Hepatocyte (in vitro differentiated cells): ENCODE results near the gene DISC1. TPM values are rescaled to one million over a fixed set of nuclear protein-coding genes. Genes with fewer than 3 reads are reported as not detected.

Experiments
- DNase-seq: peaks from one replicate; pipeline ENCODE4 v3.0.0-alpha.2; 2016; ENCODE audit warnings: low spot score
- H2AFZ ChIP-seq: fragments of 200-600 bp; sonication (generic); 2 replicates; pipeline ENCODE4 v1.6.0; 2016; ENCODE audit warnings: antibody characterized with exemption, mild to moderate bottlenecking
- H3K27ac ChIP-seq: fragments of 200-600 bp; sonication (generic); 2 replicates; pipeline ENCODE4 v1.5.1; 2016; ENCODE audit warnings: mild to moderate bottlenecking
- H3K27me3 ChIP-seq: fragments of 200-600 bp; sonication (generic); 2 replicates; pipeline ENCODE4 v1.6.1; 2016
- H3K36me3 ChIP-seq: fragments of 200-600 bp; sonication (generic); replicated peaks from 2 replicates; pipeline ENCODE4 v1.5.1; 2016; ENCODE audit warnings: low read depth; ENCODE audit not compliant: insufficient read depth
- H3K4me1 ChIP-seq: fragments of 200-600 bp; sonication (generic); 2 replicates; pipeline ENCODE4 v1.5.1; 2016; ENCODE audit warnings: mild to moderate bottlenecking, moderate library complexity; ENCODE audit not compliant: insufficient read depth
- H3K4me2 ChIP-seq: fragments of 200-600 bp; sonication (generic); 2 replicates; pipeline ENCODE4 v1.6.0; 2016
- H3K4me3 ChIP-seq: fragments of 200-600 bp; sonication (generic); 2 replicates; pipeline ENCODE4 v1.5.1; 2016; ENCODE audit warnings: mild to moderate bottlenecking
- H3K79me2 ChIP-seq: fragments of 200-600 bp; sonication (generic); 2 replicates; pipeline ENCODE4 v1.6.0; 2017; ENCODE audit warnings: mild to moderate bottlenecking
- H3K9me2 ChIP-seq: fragments of 200-600 bp; sonication (generic); replicated peaks from 2 replicates; pipeline ENCODE4 v1.6.0; 2017; ENCODE audit warnings: mild to moderate bottlenecking; ENCODE audit not compliant: insufficient read depth
- H3K9me3 ChIP-seq: fragments of 200-600 bp; sonication (generic); 2 replicates; pipeline ENCODE4 v1.5.1; 2016; ENCODE audit warnings: low read depth, mild to moderate bottlenecking
- H4K20me1 ChIP-seq: fragments of 200-600 bp; sonication (generic); 2 replicates; pipeline ENCODE4 v1.6.0; 2016; ENCODE audit warnings: mild to moderate bottlenecking; ENCODE audit not compliant: insufficient read depth, poor library complexity, severe bottlenecking
- EZH2 ChIP-seq: fragments of 200-600 bp; sonication (generic); IDR thresholded peaks from 2 replicates; pipeline ENCODE4 v1.6.1; 2016; ENCODE audit warnings: antibody characterized with exemption, mild to moderate bottlenecking, borderline replicate concordance
- EZH2phosphoT487 ChIP-seq: fragments of 200-600 bp; sonication (generic); IDR thresholded peaks from one replicate; pipeline ENCODE4 v1.6.1; 2018; ENCODE audit warnings: antibody characterized with exemption, mild to moderate bottlenecking, low read depth, moderate library complexity; ENCODE audit not compliant: unreplicated experiment, severe bottlenecking
- WGBS: methylation state at CpG from one replicate; pipeline ENCODE4 v1.1.6; 2016; ENCODE audit warnings: low lambda C conversion rate; ENCODE audit errors: missing lambda C conversion rate; 5-methylcytosine and 5-hydroxymethylcytosine counted together
- polyA plus RNA-seq: library from polyadenylated mRNA; unstranded; fragments of >200 nt; fragmentation: Nextera tagmentation; extraction: Ambion mirVana; gene quantifications from 2 replicates; pipeline ENCODE4 v1.2.1, GENCODE V29; 2016
- total RNA-seq: library from RNA; depleted of rRNA; stranded (reverse); fragments of >200 nt; gene quantifications from 2 replicates; pipeline ENCODE4 v1.2.3, GENCODE V29; 2014
- TF ChIP-seq, protein P1 (sequence below): fragments of 200-600 bp; sonication (generic); IDR thresholded peaks from 2 replicates; pipeline ENCODE4 v1.5.1; 2016; ENCODE audit warnings: antibody characterized with exemption, mild to moderate bottlenecking; ENCODE audit not compliant: poor library complexity

DISC1 gene
- total and polyA plus RNA-seq, 2 experiments from 2014 or later: 3.0 to 4.7 TPM

DNA sequence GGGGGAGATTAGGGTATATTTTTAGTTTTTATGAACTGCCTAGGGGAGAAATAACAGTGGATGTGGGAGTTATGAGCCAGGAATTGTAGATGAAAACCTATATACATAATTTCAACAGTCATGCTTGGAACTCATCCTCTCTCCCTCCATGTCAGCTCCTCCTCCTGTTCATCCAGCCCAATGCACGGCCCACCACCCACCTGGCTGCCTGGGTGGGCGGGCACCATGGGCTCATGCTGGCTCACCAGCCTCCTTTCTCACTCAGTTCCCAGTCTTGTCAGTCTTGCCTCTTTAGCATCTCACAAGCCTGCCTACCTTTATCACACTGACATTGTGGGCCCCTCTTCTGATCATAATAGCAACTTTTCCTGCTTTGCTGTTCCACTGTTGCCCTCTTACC, 336.0 kb downstream of the DISC1 start:
- Histone ChIP-seq H3K9me2 (no peaks in the 10 kb centered on the region), H3K4me1 (peaks cover 6% of the 10 kb centered on the region), H3K27me3 (no peaks in the 10 kb centered on the region), H3K36me3 (no peaks in the 10 kb centered on the region), H3K79me2 (no peaks in the 10 kb centered on the region), H3K9me3 (no peaks in the 10 kb centered on the region), H4K20me1 (no peaks in the 10 kb centered on the region), H3K4me2 (no peak overlapping the region), H3K4me3 (no peak overlapping the region), H3K27ac (no peak overlapping the region), H2AFZ (no peak overlapping the region)
- TF ChIP-seq, protein P1, sequence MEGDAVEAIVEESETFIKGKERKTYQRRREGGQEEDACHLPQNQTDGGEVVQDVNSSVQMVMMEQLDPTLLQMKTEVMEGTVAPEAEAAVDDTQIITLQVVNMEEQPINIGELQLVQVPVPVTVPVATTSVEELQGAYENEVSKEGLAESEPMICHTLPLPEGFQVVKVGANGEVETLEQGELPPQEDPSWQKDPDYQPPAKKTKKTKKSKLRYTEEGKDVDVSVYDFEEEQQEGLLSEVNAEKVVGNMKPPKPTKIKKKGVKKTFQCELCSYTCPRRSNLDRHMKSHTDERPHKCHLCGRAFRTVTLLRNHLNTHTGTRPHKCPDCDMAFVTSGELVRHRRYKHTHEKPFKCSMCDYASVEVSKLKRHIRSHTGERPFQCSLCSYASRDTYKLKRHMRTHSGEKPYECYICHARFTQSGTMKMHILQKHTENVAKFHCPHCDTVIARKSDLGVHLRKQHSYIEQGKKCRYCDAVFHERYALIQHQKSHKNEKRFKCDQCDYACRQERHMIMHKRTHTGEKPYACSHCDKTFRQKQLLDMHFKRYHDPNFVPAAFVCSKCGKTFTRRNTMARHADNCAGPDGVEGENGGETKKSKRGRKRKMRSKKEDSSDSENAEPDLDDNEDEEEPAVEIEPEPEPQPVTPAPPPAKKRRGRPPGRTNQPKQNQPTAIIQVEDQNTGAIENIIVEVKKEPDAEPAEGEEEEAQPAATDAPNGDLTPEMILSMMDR: no peak
- no peak for DNase-seq
- 89% methylated on average over 2 of the region's 2 CpGs for WGBS

DNA sequence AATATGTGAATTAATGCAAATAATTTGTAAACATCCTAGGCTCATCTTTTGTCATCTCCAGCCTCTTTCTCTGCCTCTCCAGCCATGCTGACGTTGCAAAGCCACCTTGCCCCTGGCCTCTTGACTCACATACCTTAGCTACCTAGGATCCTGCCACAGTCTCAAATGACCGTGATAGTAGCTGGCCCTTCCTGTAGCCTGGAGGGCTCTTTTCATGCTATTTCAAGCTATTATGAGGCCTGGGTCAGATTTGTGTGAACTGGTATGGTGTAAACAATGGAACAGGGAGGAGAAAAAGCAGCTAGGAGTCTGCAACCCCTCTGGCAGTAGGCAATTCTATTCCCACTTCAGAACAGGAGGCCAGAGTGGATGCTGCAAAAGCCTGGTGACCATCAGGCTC, 337.7 kb downstream of the DISC1 start:
- H3K79me2 ChIP-seq: no peaks in the 10 kb centered on the region
- no peak overlapping the region for H3K27ac ChIP-seq
- no peaks in the 10 kb centered on the region for H3K9me3 ChIP-seq
- WGBS: 67% methylated on average over 2 of the region's 2 CpGs
- DNase-seq: no peak
- no peaks in the 10 kb centered on the region for H4K20me1 ChIP-seq
- TF ChIP-seq EZH2phosphoT487 (no peak), EZH2 (no peak)
- TF ChIP-seq, protein P1: no peak
- no peak overlapping the region for H3K4me3 ChIP-seq
- H3K36me3 ChIP-seq: no peaks in the 10 kb centered on the region
- no peak overlapping the region for H3K4me2 ChIP-seq
- H3K4me1 ChIP-seq: no peaks in the 10 kb centered on the region
- H3K27me3 ChIP-seq: no peaks in the 10 kb centered on the region
- no peaks in the 10 kb centered on the region for H3K9me2 ChIP-seq
- H2AFZ ChIP-seq: no peak overlapping the region

DNA sequence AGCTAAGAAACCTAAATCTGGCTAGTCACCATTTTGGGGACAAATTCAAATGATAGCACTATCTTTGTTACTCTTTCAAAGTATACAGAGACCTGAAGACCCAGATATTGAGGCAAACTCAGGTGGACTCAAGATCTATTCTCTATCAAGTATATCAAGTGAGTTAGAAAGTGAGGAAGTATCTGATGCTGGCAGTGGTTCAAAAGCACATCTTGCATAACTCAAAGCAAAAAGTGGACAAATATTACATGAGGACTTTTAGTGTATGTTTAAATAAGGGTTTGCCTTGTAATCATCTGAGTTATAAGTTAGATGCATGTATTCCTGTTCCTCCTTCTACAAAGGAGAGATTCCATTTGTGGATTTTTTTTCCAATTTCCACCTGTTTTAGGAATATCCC, 338.4 kb downstream of the DISC1 start:
- Histone ChIP-seq H3K4me3 (no peak overlapping the region), H3K4me1 (no peaks in the 10 kb centered on the region), H3K9me2 (no peaks in the 10 kb centered on the region), H3K4me2 (no peak overlapping the region), H4K20me1 (no peaks in the 10 kb centered on the region), H3K9me3 (no peaks in the 10 kb centered on the region), H3K79me2 (no peaks in the 10 kb centered on the region), H3K27me3 (no peaks in the 10 kb centered on the region), H3K36me3 (no peaks in the 10 kb centered on the region), H3K27ac (no peak overlapping the region), H2AFZ (no peak overlapping the region)
- no peak for DNase-seq
- TF ChIP-seq, protein P1: no peak
- TF ChIP-seq EZH2 (no peak), EZH2phosphoT487 (no peak)

DNA sequence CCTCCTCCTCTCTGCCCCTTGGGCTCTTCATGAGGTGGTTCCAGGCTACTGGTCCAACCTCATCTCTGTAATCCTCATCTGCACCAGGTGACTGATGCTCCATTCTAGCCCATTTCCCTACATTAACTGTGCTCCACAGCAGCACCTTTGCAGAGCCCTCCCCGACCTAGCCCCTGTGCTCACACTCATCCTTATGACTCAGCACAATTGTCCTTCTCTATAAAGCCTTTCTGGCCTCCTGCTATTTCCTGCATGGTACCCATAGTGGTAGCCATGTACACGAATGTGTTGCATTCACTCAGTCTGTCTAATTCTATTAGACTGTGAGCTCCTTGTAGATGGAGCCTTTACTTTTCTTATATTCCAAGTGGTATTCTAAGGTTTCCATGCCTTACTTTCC, 339.0 kb downstream of the DISC1 start:
- Histone ChIP-seq H3K4me3 (no peak overlapping the region), H3K9me3 (no peaks in the 10 kb centered on the region), H3K36me3 (no peaks in the 10 kb centered on the region), H3K27ac (no peak overlapping the region), H3K4me2 (no peak overlapping the region), H3K27me3 (no peaks in the 10 kb centered on the region), H2AFZ (no peak overlapping the region), H3K9me2 (no peaks in the 10 kb centered on the region), H3K79me2 (no peaks in the 10 kb centered on the region), H4K20me1 (no peaks in the 10 kb centered on the region), H3K4me1 (no peaks in the 10 kb centered on the region)
- 83% methylated on average over 2 of the region's 2 CpGs for WGBS
- no peak for DNase-seq
- no peak for TF ChIP-seq EZH2
- TF ChIP-seq, protein P1: no peak
- TF ChIP-seq EZH2phosphoT487: no peak
